SW480 (cell line): ENCODE results near the gene NAV2.

Experiments
- DNase-seq: peaks from one replicate; pipeline ENCODE4 v3.0.0-alpha.2; 2016; ENCODE audit warnings: low spot score

NAV2 gene

GRCh38 chr11:19866037-19866436 is 153.4 kb downstream of the NAV2 start:
- no peak for DNase-seq

- DNase-seq = no peak
These were observed 153.9 kb downstream of the NAV2 start for GRCh38 chr11:19866521-19866920.

- DNase-seq = no peak
These were observed 154.4 kb downstream of the NAV2 start for GRCh38 chr11:19867064-19867463.

- DNase-seq = no peak
These were observed 155.7 kb downstream of the NAV2 start for GRCh38 chr11:19868281-19868821.

- DNase-seq = no peak
These were observed 156.2 kb downstream of the NAV2 start for GRCh38 chr11:19868871-19869270.

- DNase-seq = no peak
These were observed 156.8 kb downstream of the NAV2 start for GRCh38 chr11:19869466-19869865.

GRCh38 chr11:19869946-19870589 is 157.4 kb downstream of the NAV2 start:
- DNase-seq = no peak

GRCh38 chr11:19871531-19871930 is 158.9 kb downstream of the NAV2 start:
- DNase-seq = no peak

- no peak for DNase-seq
These were observed 160.0 kb downstream of the NAV2 start for GRCh38 chr11:19872512-19873145.

GRCh38 chr11:19873730-19874129 is 161.1 kb downstream of the NAV2 start:
- DNase-seq = no peak

- no peak for DNase-seq
These were observed 161.6 kb downstream of the NAV2 start for GRCh38 chr11:19874266-19874665.

GRCh38 chr11:19876750-19877149 is 164.1 kb downstream of the NAV2 start:
- DNase-seq = no peak

- no peak for DNase-seq
These were observed 165.9 kb downstream of the NAV2 start for GRCh38 chr11:19878520-19878919.

GRCh38 chr11:19879307-19880087 is 166.9 kb downstream of the NAV2 start:
- no peak for DNase-seq

- DNase-seq = no peak
These were observed 167.4 kb downstream of the NAV2 start for GRCh38 chr11:19880088-19880345.

- no peak for DNase-seq
These were observed 168.5 kb downstream of the NAV2 start for GRCh38 chr11:19881177-19881576.

- DNase-seq = no peak
These were observed 169.7 kb downstream of the NAV2 start for GRCh38 chr11:19882356-19882755.

GRCh38 chr11:19886498-19886897 is 173.9 kb downstream of the NAV2 start:
- DNase-seq = no peak

- DNase-seq = no peak
These were observed 175.2 kb downstream of the NAV2 start for GRCh38 chr11:19887842-19888241.

- no peak for DNase-seq
These were observed 176.9 kb downstream of the NAV2 start for GRCh38 chr11:19889531-19889930.

GRCh38 chr11:19890308-19890707 is 177.7 kb downstream of the NAV2 start:
- no peak for DNase-seq

GRCh38 chr11:19891022-19891421 is 178.4 kb downstream of the NAV2 start:
- DNase-seq = no peak

GRCh38 chr11:19892387-19892786 is 179.8 kb downstream of the NAV2 start:
- DNase-seq = no peak
